ENCODE data around the gene NDUFAF7. TPM values are rescaled to one million over a fixed set of nuclear protein-coding genes. Genes with fewer than 3 reads are reported as not detected.
A peak's percentile ranks its signal among the peaks of the same experiment; 100 is the strongest.
"Not testable (repeated sequence)": the region's sequence is repeated elsewhere in the genome, so short reads cannot be mapped to it uniquely, and the experiment has no call there.

The NDUFAF7 gene
- polyA plus RNA-seq, 1 donor from 2014 or later: 10.9 TPM

DNA sequence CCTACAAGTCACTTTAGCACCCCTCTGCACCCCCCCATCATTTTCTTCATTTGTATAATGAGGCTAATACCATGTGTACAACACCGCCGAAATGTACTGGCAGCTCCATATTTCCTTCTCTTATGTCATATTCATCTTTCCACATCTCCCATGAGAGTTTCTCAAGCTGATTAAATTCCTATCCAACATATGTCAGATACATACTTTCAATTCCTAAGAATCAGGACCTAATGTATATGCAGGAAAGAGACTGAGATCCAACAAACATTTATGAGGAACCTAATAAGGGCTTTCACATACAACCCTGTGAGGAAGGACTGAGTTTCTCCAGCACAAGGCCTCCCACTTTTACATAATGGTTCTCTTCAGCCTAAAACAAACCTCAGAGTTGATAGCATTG, 51.3 kb downstream of the NDUFAF7 start:
- Mint-ChIP-seq H3K36me3 (peaks cover 5% of the 10 kb centered on the region), H3K27ac (no peak overlapping the region), H3K9me3 (no peaks in the 10 kb centered on the region), H3K4me3 (no peak overlapping the region), H3K27me3 (no peaks in the 10 kb centered on the region), H3K4me1 (peaks cover 2 to 16% (median 5%) of the 10 kb centered on the region in 3 donors)

GRCh38 chr2:37283207-37283606, 51.7 kb downstream of the NDUFAF7 start:
- no peak overlapping the region for H3K4me3 Mint-ChIP-seq
- peaks cover 2 to 21% (median 5%) of the 10 kb centered on the region in 3 donors for H3K4me1 Mint-ChIP-seq
- H3K36me3 Mint-ChIP-seq: peaks cover 5% of the 10 kb centered on the region
- H3K27ac Mint-ChIP-seq: peak overlapping the region in 1 of 3 donors; percentile 63
- H3K9me3 Mint-ChIP-seq: no peaks in the 10 kb centered on the region
- H3K27me3 Mint-ChIP-seq: no peaks in the 10 kb centered on the region

- H3K9me3 Mint-ChIP-seq: no peaks in the 10 kb centered on the region
- peaks cover 5% of the 10 kb centered on the region for H3K36me3 Mint-ChIP-seq
- no peak overlapping the region for H3K4me3 Mint-ChIP-seq
- H3K4me1 Mint-ChIP-seq: peaks cover 2 to 22% (median 5%) of the 10 kb centered on the region in 3 donors
- no peaks in the 10 kb centered on the region for H3K27me3 Mint-ChIP-seq
- H3K27ac Mint-ChIP-seq: no peak overlapping the region
Observed at GRCh38 chr2:37284381-37284780, 52.9 kb downstream of the NDUFAF7 start.

GRCh38 chr2:37287966-37288365, 56.5 kb downstream of the NDUFAF7 start:
- no peaks in the 10 kb centered on the region for H3K9me3 Mint-ChIP-seq
- no peak overlapping the region for H3K27ac Mint-ChIP-seq
- peaks cover 3 to 18% (median 10%) of the 10 kb centered on the region in 3 donors for H3K4me1 Mint-ChIP-seq
- H3K4me3 Mint-ChIP-seq: no peak overlapping the region
- no peaks in the 10 kb centered on the region for H3K27me3 Mint-ChIP-seq
- peaks cover 7% of the 10 kb centered on the region for H3K36me3 Mint-ChIP-seq

DNA sequence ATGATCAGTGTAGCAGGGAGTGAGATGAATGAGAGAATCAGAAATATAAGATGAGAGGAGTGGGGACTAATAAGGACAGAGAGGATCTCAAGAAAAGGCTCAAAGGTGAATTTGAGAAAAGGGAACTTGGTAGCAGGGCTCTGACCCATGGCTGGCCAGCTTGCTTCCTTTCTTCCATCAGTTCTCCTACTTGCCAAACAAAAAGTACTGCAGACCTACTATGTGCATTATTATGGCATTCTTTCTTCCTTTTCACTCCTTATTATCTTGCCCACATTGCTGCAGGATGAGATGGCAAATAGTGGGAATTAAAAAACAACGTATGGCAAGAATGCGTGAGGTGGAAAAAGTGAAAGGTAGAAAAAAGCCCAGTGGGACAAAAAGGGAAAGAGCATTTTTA, 60.2 kb downstream of the NDUFAF7 start:
- H3K27me3 Mint-ChIP-seq: no peaks in the 10 kb centered on the region
- H3K27ac Mint-ChIP-seq: peak overlapping the region in 2 of 3 donors; percentile 58 to 59
- H3K9me3 Mint-ChIP-seq: no peaks in the 10 kb centered on the region
- no peak overlapping the region for H3K4me3 Mint-ChIP-seq
- H3K4me1 Mint-ChIP-seq: peaks cover 13 to 26% (median 22%) of the 10 kb centered on the region in 3 donors
- H3K36me3 Mint-ChIP-seq: peaks cover 7% of the 10 kb centered on the region

DNA sequence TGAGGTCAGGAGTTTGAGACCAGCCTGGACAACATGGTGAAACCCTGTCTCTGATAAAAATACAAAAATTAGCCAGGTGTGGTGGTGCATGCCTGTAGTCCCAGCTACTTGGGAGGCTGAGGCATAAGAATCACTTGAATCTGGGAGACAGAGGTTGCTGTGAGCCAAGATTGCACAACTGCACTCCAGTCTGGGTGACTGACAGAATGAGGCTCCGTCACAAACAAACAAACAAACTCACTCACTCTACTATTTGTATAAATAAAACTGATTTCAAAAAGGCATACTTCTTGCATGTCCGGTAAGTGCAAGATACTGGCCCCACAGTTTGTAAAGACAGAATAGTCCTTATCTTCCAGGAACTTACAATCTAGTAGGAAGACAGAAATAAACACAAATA, 63.4 kb downstream of the NDUFAF7 start:
- not testable (repeated sequence) for H3K36me3 Mint-ChIP-seq, H3K27me3 Mint-ChIP-seq, H3K4me3 Mint-ChIP-seq, H3K9me3 Mint-ChIP-seq
- Mint-ChIP-seq H3K27ac (peak overlapping the region in 1 of 3 donors; percentile 33), H3K4me1 (peaks cover 24 to 40% (median 29%) of the 10 kb centered on the region in 3 donors)

- H3K36me3 Mint-ChIP-seq: peaks cover 4% of the 10 kb centered on the region
- H3K4me3 Mint-ChIP-seq: no peak overlapping the region
- peak overlapping the region in 2 of 3 donors; percentile 33 to 84 for H3K27ac Mint-ChIP-seq
- H3K4me1 Mint-ChIP-seq: peaks cover 31 to 41% (median 33%) of the 10 kb centered on the region in 3 donors
- H3K9me3 Mint-ChIP-seq: no peaks in the 10 kb centered on the region
- no peaks in the 10 kb centered on the region for H3K27me3 Mint-ChIP-seq
Observed at GRCh38 chr2:37295469-37296073, 64.1 kb downstream of the NDUFAF7 start.

- no peaks in the 10 kb centered on the region for H3K9me3 Mint-ChIP-seq
- no peak overlapping the region for H3K27ac Mint-ChIP-seq
- H3K36me3 Mint-ChIP-seq: no peaks in the 10 kb centered on the region
- no peak overlapping the region for H3K4me3 Mint-ChIP-seq
- no peaks in the 10 kb centered on the region for H3K27me3 Mint-ChIP-seq
- peaks cover 38 to 44% (median 44%) of the 10 kb centered on the region in 3 donors for H3K4me1 Mint-ChIP-seq
Observed at GRCh38 chr2:37297632-37298031, 66.2 kb downstream of the NDUFAF7 start.

Other genes with a start within 250 kb of the NDUFAF7 start
- gene HEATR5B, start 147.3 kb upstream of the NDUFAF7 start, polyA plus RNA-seq: 11.0 TPM
- 19.6 TPM for gene GPATCH11, start 147.1 kb upstream of the NDUFAF7 start, polyA plus RNA-seq
- gene EIF2AK2, start 74.7 kb upstream of the NDUFAF7 start, polyA plus RNA-seq: 40.0 TPM
- not detected for gene SULT6B1, start 43.0 kb upstream of the NDUFAF7 start, polyA plus RNA-seq
- gene CEBPZOS, start 35.2 kb upstream of the NDUFAF7 start, polyA plus RNA-seq: 38.8 TPM
- 19.1 TPM for gene CEBPZ, start 62 bp upstream of the NDUFAF7 start, polyA plus RNA-seq
- 51.2 TPM for gene PRKD3, start 93.2 kb downstream of the NDUFAF7 start, polyA plus RNA-seq
- 1.8 TPM for gene QPCT, start 113.0 kb downstream of the NDUFAF7 start, polyA plus RNA-seq

All from IgD-negative memory B cell (primary cell).